H9 (cell line): ENCODE data around the gene KIAA0753. TPM values are rescaled to one million over a fixed set of nuclear protein-coding genes. Genes with fewer than 3 reads are reported as not detected.

Experiments used
- DNase-seq: peaks from one replicate; pipeline ENCODE4 v3.0.0-alpha.2; 2017
- H2AFZ ChIP-seq: one replicate; pipeline ENCODE4 v1.6.1; 2013; ENCODE audit warnings: mild to moderate bottlenecking, low read length, control low read depth, moderate library complexity
- H2AK5ac ChIP-seq: 2 replicates; pipeline ENCODE4 v1.6.1; 2013; ENCODE audit warnings: low read length, control low read depth, mixed read lengths; ENCODE audit not compliant: insufficient read length
- H2BK120ac ChIP-seq: one replicate; pipeline ENCODE4 v1.6.1; 2013; ENCODE audit warnings: low read depth, mild to moderate bottlenecking, low read length, control low read depth, inconsistent platforms; ENCODE audit not compliant: poor library complexity, severe bottlenecking
- H2BK12ac ChIP-seq: 2 replicates; pipeline ENCODE4 v1.6.1; 2013; ENCODE audit warnings: low read length, control low read depth, mixed read lengths, low read depth; ENCODE audit not compliant: insufficient read length
- H2BK15ac ChIP-seq: 2 replicates; pipeline ENCODE4 v1.6.1; 2013; ENCODE audit warnings: low read depth, low read length, control low read depth
- H2BK20ac ChIP-seq: one replicate; pipeline ENCODE4 v1.6.1; 2013; ENCODE audit warnings: low read depth, mild to moderate bottlenecking, low read length, control low read depth, inconsistent platforms; ENCODE audit not compliant: poor library complexity, severe bottlenecking
- H2BK5ac ChIP-seq: 2 replicates; pipeline ENCODE4 v1.6.1; 2013; ENCODE audit warnings: low read length, control low read depth, mixed read lengths; ENCODE audit not compliant: insufficient read length
- H3K14ac ChIP-seq: 2 replicates; pipeline ENCODE4 v1.6.1; 2013; ENCODE audit warnings: low read length, control low read depth; ENCODE audit not compliant: insufficient read depth
- H3K18ac ChIP-seq: 2 replicates; pipeline ENCODE4 v1.6.1; 2013; ENCODE audit warnings: low read depth, mild to moderate bottlenecking, mixed read lengths, low read length, control low read depth; ENCODE audit not compliant: insufficient read length
- H3K23ac ChIP-seq: 2 replicates; pipeline ENCODE4 v1.6.1; 2013; ENCODE audit warnings: low read length, control low read depth, mixed read lengths, low read depth; ENCODE audit not compliant: insufficient read length
- H3K23me2 ChIP-seq: 2 replicates; pipeline ENCODE4 v1.6.1; 2013; ENCODE audit warnings: low read depth, mild to moderate bottlenecking, mixed read lengths, low read length, control low read depth; ENCODE audit not compliant: insufficient read length, poor library complexity, severe bottlenecking
- H3K27ac ChIP-seq: 2 replicates; pipeline ENCODE4 v1.5.1; 2013; ENCODE audit warnings: low read length, control low read depth, mixed read lengths, low read depth; ENCODE audit not compliant: insufficient read length
- H3K27me3 ChIP-seq: 2 replicates; pipeline ENCODE4 v1.6.1; 2013; ENCODE audit warnings: low read length, control low read depth, inconsistent platforms; ENCODE audit not compliant: insufficient read depth
- H3K4ac ChIP-seq: 2 replicates; pipeline ENCODE4 v1.6.1; 2013; ENCODE audit warnings: low read depth, mild to moderate bottlenecking, control low read depth, inconsistent platforms, low read length, moderate library complexity
- H3K4me1 ChIP-seq: 2 replicates; pipeline ENCODE4 v1.6.1; 2013; ENCODE audit warnings: low read length, control low read depth, inconsistent platforms; ENCODE audit not compliant: insufficient read depth
- H3K4me2 ChIP-seq: 2 replicates; pipeline ENCODE4 v1.6.1; 2013; ENCODE audit warnings: low read length, control low read depth, mixed read lengths; ENCODE audit not compliant: insufficient read length, insufficient read depth
- H3K56ac ChIP-seq: 2 replicates; pipeline ENCODE4 v1.6.1; 2013; ENCODE audit warnings: low read depth, mild to moderate bottlenecking, mixed read lengths, low read length, control low read depth; ENCODE audit not compliant: insufficient read length
- H3K79me1 ChIP-seq: 2 replicates; pipeline ENCODE4 v1.6.1; 2013; ENCODE audit warnings: low read depth, mild to moderate bottlenecking, moderate library complexity, low read length, control low read depth, inconsistent platforms; ENCODE audit not compliant: insufficient read depth, poor library complexity, severe bottlenecking
- H3K79me2 ChIP-seq: 2 replicates; pipeline ENCODE4 v1.6.1; 2013; ENCODE audit warnings: low read length, control low read depth, inconsistent platforms; ENCODE audit not compliant: insufficient read depth
- H3K9ac ChIP-seq: 2 replicates; pipeline ENCODE4 v1.6.1; 2013; ENCODE audit warnings: low read length, control low read depth, mixed read lengths; ENCODE audit not compliant: insufficient read length; ENCODE audit errors: extremely low read depth
- H3K9me3 ChIP-seq: one replicate; pipeline ENCODE4 v1.6.1; 2013; ENCODE audit warnings: low read depth, low read length, inconsistent platforms; ENCODE audit not compliant: control insufficient read depth
- H3T11ph ChIP-seq: one replicate; pipeline ENCODE4 v1.6.1; 2013; ENCODE audit warnings: mild to moderate bottlenecking, low read length, control low read depth, inconsistent platforms
- H4K20me1 ChIP-seq: one replicate; pipeline ENCODE4 v1.6.1; 2013; ENCODE audit not compliant: control insufficient read depth, insufficient read length, insufficient read depth
- H4K5ac ChIP-seq: 2 replicates; pipeline ENCODE4 v1.6.1; 2013; ENCODE audit warnings: low read depth, mild to moderate bottlenecking, mixed read lengths, low read length, control low read depth; ENCODE audit not compliant: insufficient read length
- H4K8ac ChIP-seq: replicated peaks from 2 replicates; pipeline ENCODE4 v1.6.1; 2013; ENCODE audit warnings: low read length, control low read depth, mixed read lengths, low read depth; ENCODE audit not compliant: insufficient read length
- H4K91ac ChIP-seq: 2 replicates; pipeline ENCODE4 v1.6.1; 2013; ENCODE audit warnings: low read depth, mild to moderate bottlenecking, moderate library complexity, mixed read lengths, low read length, control low read depth; ENCODE audit not compliant: insufficient read length
- H3K27ac Mint-ChIP-seq, 3 experiments: 2 replicates in 2 of 3; 3 replicates in 1 of 3; pipeline ENCODE4 v1.8.0; 2020 to 2021; ENCODE audit warnings: mixed read lengths in 3 of 3, mild to moderate bottlenecking in 1 of 3, moderate library complexity in 1 of 3
- H3K27me3 Mint-ChIP-seq: 2 replicates; pipeline ENCODE4 v1.8.0; 2021; ENCODE audit warnings: low read depth, mild to moderate bottlenecking, moderate library complexity, mixed read lengths
- H3K36me3 Mint-ChIP-seq, 3 experiments: 2 replicates in 2 of 3; 3 replicates in 1 of 3; pipeline ENCODE4 v1.8.0; 2020 to 2021; ENCODE audit warnings: low read depth in 3 of 3, mixed read lengths in 3 of 3; ENCODE audit not compliant: insufficient read depth in 1 of 3
- H3K4me1 Mint-ChIP-seq, 2 experiments: 2 replicates each; pipeline ENCODE4 v1.8.0; 2020; ENCODE audit warnings: mixed read lengths in 2 of 2
- H3K4me3 Mint-ChIP-seq, 2 experiments: 2 replicates in 1 of 2; 3 replicates in 1 of 2; pipeline ENCODE4 v1.8.0; 2020 to 2021; ENCODE audit warnings: mild to moderate bottlenecking in 2 of 2, mixed read lengths in 2 of 2, moderate library complexity in 1 of 2
- H3K9me3 Mint-ChIP-seq, 2 experiments: 2 replicates in 1 of 2; 3 replicates in 1 of 2; pipeline ENCODE4 v1.8.0; 2020; ENCODE audit warnings: mild to moderate bottlenecking in 2 of 2, mixed read lengths in 2 of 2, moderate library complexity in 1 of 2
- WGBS: extraction: QIAGEN DNeasy Blood & Tissue Kit; methylation state at CpG from one replicate; pipeline ENCODE4 v1.1.7; 2013; ENCODE audit warnings: missing lambda C conversion rate, low lambda C conversion rate, mixed read lengths; ENCODE audit not compliant: insufficient read length; ENCODE audit errors: extremely low coverage; 5-methylcytosine and 5-hydroxymethylcytosine counted together
- total RNA-seq: library from RNA; stranded (reverse); gene quantifications from 2 replicates; pipeline ENCODE4 v1.2.1, GENCODE V29; 2021
- TF ChIP-seq, protein P1 (sequence below): fragments of 200-600 bp; sonication (generic); conservative IDR thresholded peaks from 3 replicates; pipeline ENCODE4 v1.8.0; 2021; ENCODE audit warnings: antibody characterized with exemption, mild to moderate bottlenecking

Gene KIAA0753
- total RNA-seq, 1 experiment from 2014 or later, result 37.2 TPM

DNA sequence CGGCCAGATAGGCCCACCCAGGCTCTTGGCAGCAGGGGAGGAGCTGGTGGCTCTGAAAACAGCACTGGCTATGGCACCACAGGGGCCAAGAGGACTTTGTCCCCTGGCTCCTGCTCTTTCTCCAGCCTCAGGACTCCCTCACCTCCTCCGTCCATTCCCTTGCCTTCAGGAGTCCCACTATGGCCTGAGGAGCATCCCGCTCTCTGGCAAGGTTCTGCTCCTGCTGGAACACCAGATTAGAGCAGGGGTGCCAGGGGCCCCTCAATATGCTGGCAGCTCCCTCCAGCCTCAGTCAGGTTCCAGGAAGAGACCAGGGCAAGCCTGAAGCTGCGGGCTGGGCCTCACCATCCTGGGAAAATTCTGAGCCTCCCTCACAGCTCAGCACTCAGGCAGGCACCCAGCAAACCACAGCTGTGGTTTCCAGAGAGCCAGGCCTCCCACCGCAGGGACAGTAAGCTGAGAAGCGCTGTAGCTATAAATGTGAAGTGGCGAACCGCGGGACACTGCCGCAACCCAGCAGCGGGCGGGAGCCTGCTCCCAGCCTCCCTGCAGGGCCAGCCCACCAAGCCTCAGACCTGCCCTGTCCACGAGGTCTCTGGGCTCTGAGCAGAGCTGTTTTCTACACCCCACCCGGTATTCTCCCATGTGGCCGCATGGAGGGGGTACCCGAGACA, 36.8 kb upstream of the KIAA0753 start:
- no CpG with 5 or more reads among the region's 16 CpGs for WGBS
- H3K27ac Mint-ChIP-seq, result no peak overlapping the region

More for the DNA sequence above, 36.8 kb upstream of the KIAA0753 start:
- H3K27me3 Mint-ChIP-seq, result peaks cover 2% of the 10 kb centered on the region
- Histone ChIP-seq H2BK120ac (no peak overlapping the region), H3K27me3 (no peaks in the 10 kb centered on the region), H2AFZ (no peak overlapping the region), H2BK5ac (no peak overlapping the region), H4K8ac (no peak overlapping the region), H2BK15ac (no peak overlapping the region), H4K20me1 (no peaks in the 10 kb centered on the region), H4K91ac (no peak overlapping the region), H3K27ac (no peak overlapping the region), H3K23me2 (no peaks in the 10 kb centered on the region), H3K9me3 (no peaks in the 10 kb centered on the region), H2AK5ac (no peak overlapping the region), H4K5ac (no peak overlapping the region), H3K4me1 (no peaks in the 10 kb centered on the region), H3K79me2 (no peaks in the 10 kb centered on the region), H3K79me1 (no peaks in the 10 kb centered on the region), H3K4ac (no peak overlapping the region), H3K18ac (no peak overlapping the region), H2BK12ac (no peak overlapping the region), H3K4me2 (no peak overlapping the region), H3K23ac (no peak overlapping the region), H3T11ph (no peak overlapping the region), H3K9ac (no peak overlapping the region), H3K14ac (no peak overlapping the region), H2BK20ac (no peak overlapping the region), H3K56ac (no peak overlapping the region)
- DNase-seq, result no peak
- H3K36me3 Mint-ChIP-seq, result no peaks in the 10 kb centered on the region; a peak in 1 of 7 replicates
- no peak overlapping the region for H3K4me3 Mint-ChIP-seq
- peaks cover 2 to 5% of the 10 kb centered on the region in 2 experiments; a peak in 2 of 4 replicates for H3K4me1 Mint-ChIP-seq
- TF ChIP-seq, protein P1, sequence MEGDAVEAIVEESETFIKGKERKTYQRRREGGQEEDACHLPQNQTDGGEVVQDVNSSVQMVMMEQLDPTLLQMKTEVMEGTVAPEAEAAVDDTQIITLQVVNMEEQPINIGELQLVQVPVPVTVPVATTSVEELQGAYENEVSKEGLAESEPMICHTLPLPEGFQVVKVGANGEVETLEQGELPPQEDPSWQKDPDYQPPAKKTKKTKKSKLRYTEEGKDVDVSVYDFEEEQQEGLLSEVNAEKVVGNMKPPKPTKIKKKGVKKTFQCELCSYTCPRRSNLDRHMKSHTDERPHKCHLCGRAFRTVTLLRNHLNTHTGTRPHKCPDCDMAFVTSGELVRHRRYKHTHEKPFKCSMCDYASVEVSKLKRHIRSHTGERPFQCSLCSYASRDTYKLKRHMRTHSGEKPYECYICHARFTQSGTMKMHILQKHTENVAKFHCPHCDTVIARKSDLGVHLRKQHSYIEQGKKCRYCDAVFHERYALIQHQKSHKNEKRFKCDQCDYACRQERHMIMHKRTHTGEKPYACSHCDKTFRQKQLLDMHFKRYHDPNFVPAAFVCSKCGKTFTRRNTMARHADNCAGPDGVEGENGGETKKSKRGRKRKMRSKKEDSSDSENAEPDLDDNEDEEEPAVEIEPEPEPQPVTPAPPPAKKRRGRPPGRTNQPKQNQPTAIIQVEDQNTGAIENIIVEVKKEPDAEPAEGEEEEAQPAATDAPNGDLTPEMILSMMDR, result no peak
- H3K9me3 Mint-ChIP-seq, result no peaks in the 10 kb centered on the region
